GM18870 (cell line): Measurements from ENCODE around the gene ST8SIA5.

ENCODE experiments used
- ATAC-seq: cut with Tn5 transposase; IDR thresholded peaks from one replicate; pipeline ENCODE4 v1.9.1; 2021; ENCODE audit warnings: moderate library complexity; ENCODE audit not compliant: unreplicated experiment

The ST8SIA5 gene

GRCh38 chr18:46632401-46633071 is 124.3 kb downstream of the ST8SIA5 start:
- ATAC-seq, result no peak

GRCh38 chr18:46630991-46631390 is 125.9 kb downstream of the ST8SIA5 start:
- ATAC-seq, result no peak

GRCh38 chr18:46630160-46630559 is 126.7 kb downstream of the ST8SIA5 start:
- ATAC-seq, result no peak

- ATAC-seq, result no peak
Observed at GRCh38 chr18:46629361-46629760, 127.5 kb downstream of the ST8SIA5 start.

- ATAC-seq, result no peak
Observed at GRCh38 chr18:46628206-46628605, 128.6 kb downstream of the ST8SIA5 start.

- no peak for ATAC-seq
Observed at GRCh38 chr18:46627136-46627535, 129.7 kb downstream of the ST8SIA5 start.

- ATAC-seq, result no peak
Observed at GRCh38 chr18:46625069-46625468, 131.8 kb downstream of the ST8SIA5 start.

GRCh38 chr18:46624127-46624526 is 132.7 kb downstream of the ST8SIA5 start:
- ATAC-seq, result no peak

- ATAC-seq, result no peak
Observed at GRCh38 chr18:46623541-46623940, 133.3 kb downstream of the ST8SIA5 start.

GRCh38 chr18:46622999-46623398 is 133.9 kb downstream of the ST8SIA5 start:
- no peak for ATAC-seq

- no peak for ATAC-seq
Observed at GRCh38 chr18:46622451-46622850, 134.4 kb downstream of the ST8SIA5 start.

- ATAC-seq, result no peak
Observed at GRCh38 chr18:46621871-46622270, 135.0 kb downstream of the ST8SIA5 start.

GRCh38 chr18:46621111-46621766 is 135.6 kb downstream of the ST8SIA5 start:
- ATAC-seq, result no peak

- ATAC-seq, result no peak
Observed at GRCh38 chr18:46619559-46619958, 137.3 kb downstream of the ST8SIA5 start.
